ENCODE data around the gene TESPA1.
"Not testable (repeated sequence)": the region's sequence is repeated elsewhere in the genome, so short reads cannot be mapped to it uniquely, and the experiment has no call there.

The TESPA1 gene, protein sequence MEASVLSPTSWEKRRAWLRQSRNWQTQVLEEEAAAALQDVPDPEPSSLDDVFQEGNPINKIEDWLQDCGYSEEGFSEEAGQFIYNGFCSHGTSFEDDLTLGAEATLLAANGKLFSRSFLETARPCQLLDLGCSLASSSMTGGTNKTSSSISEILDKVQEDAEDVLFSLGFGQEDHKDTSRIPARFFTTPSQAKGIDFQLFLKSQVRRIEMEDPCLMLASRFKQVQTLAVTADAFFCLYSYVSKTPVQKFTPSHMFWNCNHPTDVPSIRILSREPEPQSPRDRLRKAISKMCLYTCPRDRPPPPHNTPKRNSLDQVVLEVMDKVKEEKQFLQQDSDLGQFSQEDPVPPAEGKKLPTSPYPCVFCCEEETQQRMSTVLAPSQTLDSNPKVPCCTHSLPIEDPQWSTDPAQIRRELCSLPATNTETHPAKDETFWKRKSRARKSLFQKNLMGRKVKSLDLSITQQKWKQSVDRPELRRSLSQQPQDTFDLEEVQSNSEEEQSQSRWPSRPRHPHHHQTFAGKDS

GRCh38 chr12:54984658-54985376, at the start of gene TESPA1:
Gene TESPA1 (minus strand): TSS chr12:54984762. CDS start chr12:54974562, 10,200 bp downstream.
- DNase-seq (ENCODE audit: low spot score), result no peak

- no peak for DNase-seq (ENCODE audit: low spot score)
These were observed 49.7 kb upstream of the TESPA1 start for GRCh38 chr12:55034218-55034617.

DNA sequence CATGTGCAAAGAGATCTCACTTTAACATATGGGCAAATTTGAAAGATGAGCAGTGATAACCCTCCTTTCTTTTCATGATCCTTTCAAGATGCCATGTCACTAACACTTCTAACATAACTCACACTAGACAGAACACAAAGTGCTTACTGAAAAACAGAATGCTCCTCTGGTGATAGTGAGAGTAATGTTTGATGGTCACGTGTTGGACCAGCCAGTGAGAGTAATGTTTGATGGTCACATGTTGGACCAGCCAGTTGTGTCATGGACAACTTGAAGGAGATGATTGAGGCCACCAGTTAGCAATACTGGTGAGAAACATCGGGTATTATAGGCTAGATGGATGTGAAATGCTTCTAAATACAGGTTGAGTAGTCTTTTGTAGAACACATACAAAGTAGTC, 40.9 kb upstream of the TESPA1 start:
- DNase-seq (ENCODE audit: low spot score), result no peak

- no peak for DNase-seq (ENCODE audit: low spot score)
These were observed 40.0 kb upstream of the TESPA1 start for GRCh38 chr12:55024575-55024974.

DNA sequence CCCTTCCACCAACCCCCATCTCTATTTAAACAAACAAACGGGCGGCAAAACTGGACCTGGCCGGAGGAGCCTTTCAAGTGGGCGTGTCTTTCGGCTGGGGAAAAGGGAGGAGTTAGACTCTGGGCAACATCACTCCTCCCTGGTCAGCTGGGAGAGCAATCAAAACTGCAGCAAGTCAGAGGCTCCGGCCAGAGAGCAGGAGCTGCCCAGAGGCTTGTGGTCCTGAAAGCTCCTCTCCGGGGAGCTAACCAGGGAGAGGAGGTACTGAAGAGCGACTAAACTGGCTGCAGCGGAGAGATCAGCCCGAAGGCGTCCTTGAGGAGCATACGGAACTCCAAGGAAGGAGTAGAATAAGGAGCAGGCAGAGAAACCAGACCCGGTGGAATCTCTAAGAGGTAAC, 35.2 kb upstream of the TESPA1 start, which contains the start of gene NEUROD4:
Gene NEUROD4, plus strand, starts transcription at position 191 of the 400 bp plus-strand sequence. CDS start 6,466 bp downstream, outside the sequence.
- peak; percentile 71 for DNase-seq (ENCODE audit: low spot score)

DNA sequence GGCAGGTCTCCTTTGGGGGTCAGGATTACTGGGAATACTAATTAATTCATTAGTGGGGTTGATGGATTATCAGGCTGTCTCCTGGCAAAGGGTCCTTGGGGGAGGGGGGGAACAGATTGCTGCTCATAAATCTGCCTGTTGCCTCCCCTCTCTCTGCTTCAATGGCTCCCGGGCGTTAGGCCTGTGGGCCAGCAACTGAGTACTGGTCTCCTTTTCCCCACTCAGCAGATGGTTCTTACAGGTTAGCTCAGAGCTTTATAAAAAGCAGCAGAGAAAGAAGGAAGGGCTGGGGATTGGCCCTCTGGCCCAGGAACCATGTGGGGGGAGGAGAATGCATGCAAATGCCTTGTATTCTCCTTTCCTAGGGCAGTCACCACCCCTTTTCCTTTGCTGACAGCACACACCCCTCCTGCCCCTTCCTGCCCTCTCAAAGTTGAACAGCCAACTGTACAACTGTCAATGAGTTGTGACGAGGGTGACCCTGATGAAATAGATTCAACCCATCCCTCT, 32.9 kb upstream of the TESPA1 start:
- DNase-seq (ENCODE audit: low spot score), result no peak

GRCh38 chr12:55008944-55009585, 24.5 kb upstream of the TESPA1 start:
- DNase-seq (ENCODE audit: low spot score), result no peak

DNA sequence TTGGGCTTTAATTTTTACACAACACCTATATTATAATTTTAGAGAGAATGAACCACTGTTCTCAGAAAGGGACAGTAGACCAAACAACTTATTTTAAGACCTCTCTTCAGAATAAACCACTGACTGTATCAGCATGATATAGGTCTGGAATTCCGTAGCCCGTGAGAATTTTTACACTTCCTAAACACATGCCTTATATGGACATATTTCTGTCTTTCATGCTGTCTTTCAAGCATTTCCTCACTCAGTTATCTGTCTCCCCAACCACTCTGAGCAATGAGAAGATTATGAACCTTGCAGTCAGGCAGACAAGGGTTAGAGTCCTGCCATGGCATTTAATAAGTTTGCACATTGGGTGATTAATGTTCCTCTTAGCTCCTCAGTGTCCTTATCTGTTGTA, 17.8 kb upstream of the TESPA1 start:
- no peak for DNase-seq (ENCODE audit: low spot score)

GRCh38 chr12:55001198-55001868, 16.8 kb upstream of the TESPA1 start:
- DNase-seq (ENCODE audit: low spot score), result no peak

- peak; percentile 19 for DNase-seq (ENCODE audit: low spot score)
These were observed 14.5 kb upstream of the TESPA1 start for GRCh38 chr12:54998958-54999510.

- DNase-seq (ENCODE audit: low spot score), result no peak
These were observed 13.5 kb upstream of the TESPA1 start for GRCh38 chr12:54997929-54998522.

GRCh38 chr12:54996205-54996604, 11.6 kb upstream of the TESPA1 start:
- DNase-seq (ENCODE audit: low spot score), result no peak

- peak; percentile 79 for DNase-seq (ENCODE audit: low spot score)
These were observed 8.7 kb upstream of the TESPA1 start for GRCh38 chr12:54993181-54993835.

- no peak for DNase-seq (ENCODE audit: low spot score)
These were observed 7.4 kb upstream of the TESPA1 start for GRCh38 chr12:54991991-54992375.

- DNase-seq (ENCODE audit: low spot score), result no peak
These were observed 6.8 kb upstream of the TESPA1 start for GRCh38 chr12:54991161-54991990.

DNA sequence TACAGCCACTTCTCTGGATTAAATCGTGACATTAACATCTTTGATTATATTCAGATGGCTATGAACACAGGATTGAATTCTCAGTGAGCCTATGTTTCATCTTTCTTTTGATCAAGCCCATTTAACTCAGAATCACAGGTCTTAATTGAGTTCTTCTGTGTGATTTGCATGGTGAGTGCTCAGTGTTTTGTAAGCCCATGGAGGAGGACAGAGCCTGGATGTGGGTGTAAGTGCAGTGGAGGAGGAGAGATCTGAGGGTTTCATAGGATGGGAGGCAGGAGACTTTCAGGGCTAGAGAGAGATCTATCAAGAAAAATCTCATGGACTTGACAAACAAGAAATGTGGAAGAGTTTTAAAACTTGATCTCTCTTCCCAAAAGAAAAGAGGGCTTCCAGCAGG, 5.3 kb upstream of the TESPA1 start:
- no peak for DNase-seq (ENCODE audit: low spot score)

DNA sequence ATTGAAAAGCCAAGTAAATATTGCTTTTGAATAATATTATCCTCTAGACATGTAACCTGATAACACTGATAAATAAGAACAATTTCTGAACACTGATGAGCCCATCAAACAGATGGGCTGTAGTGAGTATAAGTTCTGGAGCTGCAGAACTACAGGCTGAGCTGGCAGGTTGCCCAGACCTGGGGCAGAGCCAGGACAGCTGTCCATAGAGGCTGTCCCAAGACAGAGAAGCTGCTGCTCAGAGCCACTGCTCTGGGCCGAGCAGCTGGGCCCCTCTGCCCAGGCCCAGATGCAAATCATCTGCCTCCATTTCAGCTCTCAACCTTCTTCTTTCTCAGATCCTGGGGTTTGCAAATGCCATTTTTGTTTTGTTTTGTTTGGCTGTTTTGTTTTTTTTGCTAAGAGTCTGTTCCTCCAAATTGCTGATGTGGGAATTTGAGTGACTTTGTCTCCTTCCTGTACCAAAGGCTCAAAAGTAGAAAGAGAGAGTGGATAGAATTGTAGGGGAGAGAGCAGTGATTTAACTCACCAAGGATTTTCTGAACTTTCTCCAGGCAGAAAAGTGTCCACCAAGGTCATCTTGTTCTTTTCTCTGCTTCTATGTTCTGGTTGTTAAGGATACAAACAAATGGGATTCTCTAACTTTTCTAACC, 4.0 kb upstream of the TESPA1 start:
- no peak for DNase-seq (ENCODE audit: low spot score)

DNA sequence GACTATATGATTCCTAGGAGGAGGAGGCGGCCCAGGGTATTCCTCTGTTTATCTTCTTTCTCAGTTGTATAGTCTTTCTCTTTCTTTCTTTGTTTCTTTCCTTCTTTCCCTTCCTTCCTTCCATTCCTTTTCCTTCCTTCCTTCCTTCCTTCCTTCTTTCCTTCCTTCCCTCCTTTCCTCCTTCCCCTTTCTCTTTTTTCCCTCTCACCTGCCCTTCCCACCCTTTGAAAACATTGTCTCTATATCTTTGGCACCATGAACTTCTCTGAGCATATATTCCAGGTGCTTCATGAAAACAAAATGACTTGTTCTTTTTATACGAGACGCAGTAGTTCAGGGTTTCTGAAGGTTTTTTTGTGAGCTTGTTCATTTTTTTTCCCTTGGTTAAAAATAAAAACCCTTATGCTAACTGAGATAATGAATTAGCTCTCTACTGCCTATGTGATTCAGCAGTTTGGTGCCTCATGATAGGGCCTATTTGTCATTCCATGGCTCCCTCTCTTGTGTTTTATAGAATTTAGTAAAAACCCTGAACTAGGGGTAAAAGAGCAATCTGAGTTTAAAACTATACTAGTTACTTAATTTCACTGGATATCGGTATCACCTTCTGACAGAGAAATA, 3.2 kb upstream of the TESPA1 start:
- no peak for DNase-seq (ENCODE audit: low spot score)

- DNase-seq (ENCODE audit: low spot score), result not testable (repeated sequence)
These were observed 2.2 kb upstream of the TESPA1 start for GRCh38 chr12:54986773-54987172.

All from RKO (cell line).